A549 (cell line): ENCODE data around the gene GALNT12. TPM values are rescaled to one million over a fixed set of nuclear protein-coding genes. Genes with fewer than 3 reads are reported as not detected.

Experiments
- ATAC-seq, 2 experiments: fragments of 200-7000 bp in 1 of 2; fragments of >200 bp in 1 of 2; cut with Nextera tagmentation in 1 of 2; cut with Tn5 transposase in 1 of 2; 3 replicates each; pipeline versions ENCODE4 v1.8.0 to v1.9.1; 2018 to 2020; ENCODE audit warnings: mild to moderate bottlenecking in 1 of 2, moderate library complexity in 1 of 2
- CTCF ChIA-PET: fragments of 300-600 bp; sonication (Branson Sonifier 250); formaldehyde crosslinking; extraction: SDS; loops from one replicate; lab custom pipeline; 2021; ENCODE audit warnings: antibody characterized with exemption, inconsistent platforms; lab: Yijun Ruan, JAX
- POLR2A ChIA-PET: fragments of 350-600 bp; formaldehyde crosslinking; extraction: SDS; loops from one replicate; lab custom pipeline; 2021; ENCODE audit warnings: antibody characterized with exemption, inconsistent platforms; lab: Yijun Ruan, JAX
- DNase-seq, 2 experiments: peaks; one replicate each; pipeline versions ENCODE4 v3.0.0 to v3.0.0-alpha.2; 2011 to 2016; ENCODE audit warnings: low read depth in 1 of 2, low spot score in 1 of 2
- FAIRE-seq: peaks from 2 replicates; lab custom pipeline; 2011; peaks lifted over from hg19 to GRCh38; lab: Jason Lieb, UNC
- H3K27ac ChIP-seq, 2 experiments: fragments of >200 bp; sonication (Bioruptor Twin); formaldehyde crosslinking; 3 replicates each; pipeline ENCODE4 v1.5.1; 2016 to 2017
- H3K4me1 ChIP-seq: fragments of >200 bp; sonication (Bioruptor Twin); formaldehyde crosslinking; 3 replicates; pipeline ENCODE4 v1.6.1; 2016
- H3K4me2 ChIP-seq: fragments of >200 bp; sonication (Bioruptor Twin); formaldehyde crosslinking; 3 replicates; pipeline ENCODE4 v1.6.1; 2016
- H3K4me3 ChIP-seq: fragments of >200 bp; sonication (Bioruptor Twin); formaldehyde crosslinking; 3 replicates; pipeline ENCODE4 v1.5.1; 2016
- H3K9me3 ChIP-seq: fragments of >200 bp; sonication (Bioruptor Twin); formaldehyde crosslinking; 3 replicates; pipeline ENCODE4 v1.6.1; 2016
- CHD2 ChIP-seq: fragments of 150-350 bp; IDR thresholded peaks from 2 replicates; pipeline ENCODE4 v1.6.1; 2014; ENCODE audit warnings: low read length; ENCODE audit not compliant: partially characterized antibody
- CHD4 ChIP-seq: fragments of 200-600 bp; sonication (generic); IDR thresholded peaks from 2 replicates; pipeline ENCODE4 v1.6.1; 2016; ENCODE audit warnings: antibody characterized with exemption, mild to moderate bottlenecking, borderline replicate concordance
- FOSB ChIP-seq: fragments of 250-450 bp; sonication (Bioruptor Pico); IDR thresholded peaks from 2 replicates; pipeline ENCODE4 v1.5.0; 2020; ENCODE audit warnings: mild to moderate bottlenecking, moderate library complexity
- HDAC2 ChIP-seq: fragments of 200-600 bp; sonication (generic); IDR thresholded peaks from 2 replicates; pipeline ENCODE4 v1.6.1; 2016
- HOXA7 ChIP-seq: fragments of 250-450 bp; sonication (Bioruptor Pico); IDR thresholded peaks from 2 replicates; pipeline ENCODE4 v1.5.0; 2020; ENCODE audit warnings: mild to moderate bottlenecking, moderate library complexity
- HOXB13 ChIP-seq: fragments of 250-450 bp; sonication (Bioruptor Pico); IDR thresholded peaks from 2 replicates; pipeline ENCODE4 v1.5.0; 2020; ENCODE audit warnings: low read depth, mild to moderate bottlenecking, moderate library complexity
- JUNB ChIP-seq: fragments of >200 bp; sonication (Bioruptor Twin); formaldehyde crosslinking; IDR thresholded peaks from 2 replicates; pipeline ENCODE4 v1.6.1; 2016
- KDM1A ChIP-seq: fragments of 200-600 bp; sonication (generic); IDR thresholded peaks from 2 replicates; pipeline ENCODE4 v1.6.1; 2016; ENCODE audit warnings: low read depth, mild to moderate bottlenecking
- NPAS2 ChIP-seq: fragments of 250-450 bp; sonication (Bioruptor Pico); IDR thresholded peaks from 2 replicates; pipeline ENCODE4 v1.8.0; 2022; ENCODE audit warnings: mild to moderate bottlenecking, moderate library complexity, borderline replicate concordance
- POLR2AphosphoS2 ChIP-seq: conservative IDR thresholded peaks from 2 replicates; pipeline ENCODE4 v1.6.1; 2012; ENCODE audit warnings: low read length, improper control_type of control experiment, inconsistent platforms
- RARB ChIP-seq: fragments of 250-450 bp; sonication (Bioruptor Pico); IDR thresholded peaks from 2 replicates; pipeline ENCODE4 v1.8.0; 2021; ENCODE audit warnings: mild to moderate bottlenecking, moderate library complexity
- SREBF2 ChIP-seq: fragments of 450-650 bp; IDR thresholded peaks from 2 replicates; pipeline ENCODE4 v1.6.1; 2014; ENCODE audit warnings: mild to moderate bottlenecking, moderate library complexity
- TFCP2L1 ChIP-seq: fragments of 250-450 bp; sonication (Bioruptor Pico); IDR thresholded peaks from 2 replicates; pipeline ENCODE4 v1.5.0; 2021; ENCODE audit warnings: mild to moderate bottlenecking
- ZSCAN20 ChIP-seq: fragments of 250-450 bp; sonication (Bioruptor Pico); IDR thresholded peaks from 2 replicates; pipeline ENCODE4 v1.8.0; 2022; ENCODE audit warnings: mild to moderate bottlenecking, moderate library complexity
- WGBS: methylation state at CpG from one replicate; pipeline ENCODE4 v1.1.6; 2017; ENCODE audit errors: missing lambda C conversion rate; 5-methylcytosine and 5-hydroxymethylcytosine counted together
- polyA plus RNA-seq, 4 experiments: library from polyadenylated mRNA; depleted of rRNA in 3 of 4; stranded (reverse); fragments of >200 nt; fragmentation: RNase III in 1 of 4; extraction: RNeasy Plus Mini Kit Qiagen cat#74134 plus additional on column Dnase treatment in 1 of 4; gene quantifications; 2 replicates in 3 of 4; 3 replicates in 1 of 4; pipeline ENCODE4 v1.2.3, GENCODE V29; 2011 to 2017
- TF ChIP-seq, protein P1 (sequence below): fragments of 150-350 bp; IDR thresholded peaks from 2 replicates; pipeline ENCODE4 v1.6.1; 2014; ENCODE audit warnings: low read depth, mild to moderate bottlenecking, low read length
- TF ChIP-seq, protein P2 (sequence below): fragments of >200 bp; sonication (Bioruptor Twin); formaldehyde crosslinking; IDR thresholded peaks from 3 replicates; pipeline ENCODE4 v1.6.1; 2016
- TF ChIP-seq, protein P3 (sequence below): fragments of 250-450 bp; sonication (Bioruptor Pico); IDR thresholded peaks from 2 replicates; pipeline ENCODE4 v1.5.0; 2020; ENCODE audit warnings: low read depth, mild to moderate bottlenecking, moderate library complexity
- TF ChIP-seq, protein P4 (sequence below): fragments of 450-650 bp; IDR thresholded peaks from 2 replicates; pipeline ENCODE4 v1.6.1; 2014; ENCODE audit warnings: antibody characterized with exemption
- TF ChIP-seq, protein P5 (sequence below): fragments of 200-600 bp; sonication (generic); IDR thresholded peaks from 2 replicates; pipeline ENCODE4 v1.6.1; 2016; ENCODE audit warnings: antibody characterized with exemption, mild to moderate bottlenecking, moderate library complexity

The GALNT12 gene
- polyA plus RNA-seq, 2 of the 4 experiments (the other 2 are of a cell fraction) = 3.2 to 7.3 TPM

DNA sequence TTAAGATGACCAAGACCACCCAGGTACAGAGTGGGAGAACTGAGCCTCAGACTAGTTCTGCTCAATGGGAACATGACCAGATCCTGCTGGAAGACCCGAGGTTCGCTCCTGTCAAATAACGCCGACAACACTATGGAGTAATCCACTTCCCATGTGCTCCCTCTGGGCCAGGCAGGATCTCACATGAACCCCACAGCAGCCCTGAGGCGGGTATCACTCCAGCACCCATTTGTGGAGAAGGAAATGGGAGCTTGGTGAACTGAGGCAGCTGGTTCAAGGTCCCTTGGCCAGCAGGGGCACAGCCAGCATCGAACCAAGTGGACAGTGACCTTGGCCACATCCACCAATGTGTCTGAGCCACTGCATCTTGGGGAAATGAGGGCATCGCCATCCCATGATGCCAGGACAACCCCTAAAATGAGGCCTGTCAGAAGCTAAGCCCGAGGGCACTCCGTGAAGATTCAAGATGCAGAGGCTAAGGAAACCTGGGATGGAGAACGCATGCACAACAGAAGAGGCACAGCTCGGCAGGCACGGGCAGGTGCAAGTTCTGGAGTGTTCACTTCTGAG is 19.6 kb upstream of the GALNT12 start:
- no peak overlapping the region for H3K4me3 ChIP-seq
- DNase-seq = no peak
- no peak for TF ChIP-seq SREBF2
- no peak for TF ChIP-seq CHD2
- TF ChIP-seq CHD4 = no peak
- TF ChIP-seq, protein P1, sequence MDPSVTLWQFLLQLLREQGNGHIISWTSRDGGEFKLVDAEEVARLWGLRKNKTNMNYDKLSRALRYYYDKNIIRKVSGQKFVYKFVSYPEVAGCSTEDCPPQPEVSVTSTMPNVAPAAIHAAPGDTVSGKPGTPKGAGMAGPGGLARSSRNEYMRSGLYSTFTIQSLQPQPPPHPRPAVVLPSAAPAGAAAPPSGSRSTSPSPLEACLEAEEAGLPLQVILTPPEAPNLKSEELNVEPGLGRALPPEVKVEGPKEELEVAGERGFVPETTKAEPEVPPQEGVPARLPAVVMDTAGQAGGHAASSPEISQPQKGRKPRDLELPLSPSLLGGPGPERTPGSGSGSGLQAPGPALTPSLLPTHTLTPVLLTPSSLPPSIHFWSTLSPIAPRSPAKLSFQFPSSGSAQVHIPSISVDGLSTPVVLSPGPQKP = no peak
- no peak for TF ChIP-seq TFCP2L1 (CRISPR knock-in tag)
- TF ChIP-seq HOXA7 (CRISPR knock-in tag) = no peak
- TF ChIP-seq, protein P2, sequence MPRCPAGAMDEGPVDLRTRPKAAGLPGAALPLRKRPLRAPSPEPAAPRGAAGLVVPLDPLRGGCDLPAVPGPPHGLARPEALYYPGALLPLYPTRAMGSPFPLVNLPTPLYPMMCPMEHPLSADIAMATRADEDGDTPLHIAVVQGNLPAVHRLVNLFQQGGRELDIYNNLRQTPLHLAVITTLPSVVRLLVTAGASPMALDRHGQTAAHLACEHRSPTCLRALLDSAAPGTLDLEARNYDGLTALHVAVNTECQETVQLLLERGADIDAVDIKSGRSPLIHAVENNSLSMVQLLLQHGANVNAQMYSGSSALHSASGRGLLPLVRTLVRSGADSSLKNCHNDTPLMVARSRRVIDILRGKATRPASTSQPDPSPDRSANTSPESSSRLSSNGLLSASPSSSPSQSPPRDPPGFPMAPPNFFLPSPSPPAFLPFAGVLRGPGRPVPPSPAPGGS = no peak
- TF ChIP-seq HDAC2 = no peak
- no peak for TF ChIP-seq RARB (CRISPR knock-in tag)
- TF ChIP-seq FOSB (CRISPR knock-in tag) = no peak
- TF ChIP-seq KDM1A = no peak
- no peak for TF ChIP-seq NPAS2
- TF ChIP-seq ZSCAN20 (CRISPR knock-in tag) = no peak
- TF ChIP-seq, protein P3, sequence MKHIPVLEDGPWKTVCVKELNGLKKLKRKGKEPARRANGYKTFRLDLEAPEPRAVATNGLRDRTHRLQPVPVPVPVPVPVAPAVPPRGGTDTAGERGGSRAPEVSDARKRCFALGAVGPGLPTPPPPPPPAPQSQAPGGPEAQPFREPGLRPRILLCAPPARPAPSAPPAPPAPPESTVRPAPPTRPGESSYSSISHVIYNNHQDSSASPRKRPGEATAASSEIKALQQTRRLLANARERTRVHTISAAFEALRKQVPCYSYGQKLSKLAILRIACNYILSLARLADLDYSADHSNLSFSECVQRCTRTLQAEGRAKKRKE (CRISPR knock-in tag) = no peak
- no peak for TF ChIP-seq POLR2AphosphoS2
- TF ChIP-seq JUNB = no peak
- FAIRE-seq = no peak
- no peak for ATAC-seq
- no peaks in the 10 kb centered on the region for H3K9me3 ChIP-seq
- ChIA-PET CTCF (interaction anchor here (1.8 to 10.9 kb wide), 2 partner anchors 9 to 472 kb away, joined by 8 to 146 read pairs; no protein-coding TSS in a partner anchor), POLR2A (no interaction called here)
- peaks cover 13% of the 10 kb centered on the region for H3K4me1 ChIP-seq
- H3K27ac ChIP-seq = no peak overlapping the region
- no peak overlapping the region for H3K4me2 ChIP-seq
- 97% methylated on average over 11 of the region's 12 CpGs for WGBS

DNA sequence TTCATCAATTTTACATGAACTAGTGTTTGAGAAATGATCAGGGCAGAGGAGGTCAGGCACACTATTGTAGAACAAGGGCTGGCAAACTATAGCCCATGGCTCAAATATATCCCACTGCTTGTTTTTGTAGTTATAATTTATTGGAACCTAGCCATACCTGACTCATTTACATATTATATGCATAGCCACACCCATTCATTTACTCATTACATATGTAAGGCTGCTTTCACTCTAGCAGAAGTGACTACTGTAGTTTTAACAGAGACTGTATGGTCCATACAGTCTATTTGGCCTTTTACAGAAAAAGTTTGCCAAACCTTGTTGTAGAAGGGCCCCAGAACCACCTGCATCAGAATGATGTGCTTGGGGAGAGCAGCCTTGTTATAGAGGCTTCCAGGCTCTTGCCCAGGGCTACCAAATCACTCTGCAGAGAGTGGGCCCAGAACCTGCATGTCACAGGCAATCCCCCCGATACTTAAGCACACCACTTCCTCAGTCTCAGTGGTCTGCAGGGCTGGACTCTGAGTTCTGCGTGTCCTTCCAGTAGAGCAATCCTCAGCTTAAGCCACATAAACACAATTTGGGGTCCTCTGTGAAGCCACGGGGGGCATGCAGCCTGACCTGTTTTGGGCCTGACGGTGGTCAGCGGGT is 17.9 kb upstream of the GALNT12 start:
- Histone ChIP-seq H3K9me3 (no peaks in the 10 kb centered on the region), H3K4me1 (peaks cover 14% of the 10 kb centered on the region), H3K4me2 (no peak overlapping the region), H3K27ac (no peak overlapping the region), H3K4me3 (no peak overlapping the region)
- WGBS = 91% methylated on average over 5 of the region's 5 CpGs
- POLR2A ChIA-PET = no interaction called here
- CTCF ChIA-PET = interaction anchor here (0.6 to 10.9 kb wide), 4 partner anchors 11 to 668 kb away, joined by 3 to 146 read pairs (median 6); no protein-coding TSS in a partner anchor
- FAIRE-seq (no peak), DNase-seq (no peak), ATAC-seq (no peak)
- no peak for TF ChIP-seq HOXB13 (CRISPR knock-in tag)
- TF ChIP-seq, protein P4, sequence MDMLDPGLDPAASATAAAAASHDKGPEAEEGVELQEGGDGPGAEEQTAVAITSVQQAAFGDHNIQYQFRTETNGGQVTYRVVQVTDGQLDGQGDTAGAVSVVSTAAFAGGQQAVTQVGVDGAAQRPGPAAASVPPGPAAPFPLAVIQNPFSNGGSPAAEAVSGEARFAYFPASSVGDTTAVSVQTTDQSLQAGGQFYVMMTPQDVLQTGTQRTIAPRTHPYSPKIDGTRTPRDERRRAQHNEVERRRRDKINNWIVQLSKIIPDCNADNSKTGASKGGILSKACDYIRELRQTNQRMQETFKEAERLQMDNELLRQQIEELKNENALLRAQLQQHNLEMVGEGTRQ = no peak
- TF ChIP-seq, protein P5, sequence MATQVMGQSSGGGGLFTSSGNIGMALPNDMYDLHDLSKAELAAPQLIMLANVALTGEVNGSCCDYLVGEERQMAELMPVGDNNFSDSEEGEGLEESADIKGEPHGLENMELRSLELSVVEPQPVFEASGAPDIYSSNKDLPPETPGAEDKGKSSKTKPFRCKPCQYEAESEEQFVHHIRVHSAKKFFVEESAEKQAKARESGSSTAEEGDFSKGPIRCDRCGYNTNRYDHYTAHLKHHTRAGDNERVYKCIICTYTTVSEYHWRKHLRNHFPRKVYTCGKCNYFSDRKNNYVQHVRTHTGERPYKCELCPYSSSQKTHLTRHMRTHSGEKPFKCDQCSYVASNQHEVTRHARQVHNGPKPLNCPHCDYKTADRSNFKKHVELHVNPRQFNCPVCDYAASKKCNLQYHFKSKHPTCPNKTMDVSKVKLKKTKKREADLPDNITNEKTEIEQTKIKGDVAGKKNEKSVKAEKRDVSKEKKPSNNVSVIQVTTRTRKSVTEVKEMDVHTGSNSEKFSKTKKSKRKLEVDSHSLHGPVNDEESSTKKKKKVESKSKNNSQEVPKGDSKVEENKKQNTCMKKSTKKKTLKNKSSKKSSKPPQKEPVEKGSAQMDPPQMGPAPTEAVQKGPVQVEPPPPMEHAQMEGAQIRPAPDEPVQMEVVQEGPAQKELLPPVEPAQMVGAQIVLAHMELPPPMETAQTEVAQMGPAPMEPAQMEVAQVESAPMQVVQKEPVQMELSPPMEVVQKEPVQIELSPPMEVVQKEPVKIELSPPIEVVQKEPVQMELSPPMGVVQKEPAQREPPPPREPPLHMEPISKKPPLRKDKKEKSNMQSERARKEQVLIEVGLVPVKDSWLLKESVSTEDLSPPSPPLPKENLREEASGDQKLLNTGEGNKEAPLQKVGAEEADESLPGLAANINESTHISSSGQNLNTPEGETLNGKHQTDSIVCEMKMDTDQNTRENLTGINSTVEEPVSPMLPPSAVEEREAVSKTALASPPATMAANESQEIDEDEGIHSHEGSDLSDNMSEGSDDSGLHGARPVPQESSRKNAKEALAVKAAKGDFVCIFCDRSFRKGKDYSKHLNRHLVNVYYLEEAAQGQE = no peak
- TF ChIP-seq FOSB (CRISPR knock-in tag) = no peak
- no peak for TF ChIP-seq CHD2
